GM21360 (cell line): ENCODE data around the gene CMAS.
"Not testable (repeated sequence)": the region's sequence is repeated elsewhere in the genome, so short reads cannot be mapped to it uniquely, and the experiment has no call there.

Experiments used
- ATAC-seq: cut with Tn5 transposase; IDR thresholded peaks from one replicate; pipeline ENCODE4 v1.9.1; 2021; ENCODE audit warnings: mild to moderate bottlenecking, moderate library complexity; ENCODE audit not compliant: unreplicated experiment

CMAS gene

GRCh38 chr12:22046090-22046967 is at the start of gene CMAS:
Gene CMAS (plus strand): TSS chr12:22046218. CDS start chr12:22046304, 86 bp downstream.
- peak; percentile 89 for ATAC-seq

GRCh38 chr12:21998295-21998694 is 47.7 kb upstream of the CMAS start:
- ATAC-seq = no peak

GRCh38 chr12:21998782-21999181 is 47.2 kb upstream of the CMAS start:
- ATAC-seq = no peak

GRCh38 chr12:22002430-22002829 is 43.6 kb upstream of the CMAS start:
- no peak for ATAC-seq

DNA sequence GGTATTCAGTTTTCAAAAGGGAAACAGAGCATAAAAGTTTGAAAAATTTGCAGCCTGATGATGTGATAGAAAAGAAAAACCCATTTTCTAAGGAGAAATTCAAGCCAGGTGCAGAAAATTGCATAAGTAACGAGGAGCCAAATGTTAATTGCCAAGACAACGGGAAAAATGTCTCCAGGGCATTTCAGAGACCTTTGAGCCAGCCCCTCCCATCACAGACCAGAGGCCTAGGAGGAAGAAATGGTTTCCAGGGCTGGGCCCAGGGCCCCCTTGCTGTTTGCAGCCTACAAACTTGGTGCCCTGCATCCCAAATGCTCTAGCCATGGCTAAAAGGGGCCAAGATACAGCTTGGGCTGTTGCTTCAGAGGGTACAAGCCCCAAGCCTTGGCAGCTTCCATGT is 38.2 kb upstream of the CMAS start:
- ATAC-seq = not testable (repeated sequence)

GRCh38 chr12:22008196-22008595 is 37.8 kb upstream of the CMAS start:
- ATAC-seq = no peak

- ATAC-seq = no peak
These were observed 31.8 kb upstream of the CMAS start for GRCh38 chr12:22014041-22014782.

- ATAC-seq = no peak
These were observed 31.3 kb upstream of the CMAS start for GRCh38 chr12:22014783-22015144.

GRCh38 chr12:22016982-22017381 is 29.0 kb upstream of the CMAS start:
- ATAC-seq = no peak

DNA sequence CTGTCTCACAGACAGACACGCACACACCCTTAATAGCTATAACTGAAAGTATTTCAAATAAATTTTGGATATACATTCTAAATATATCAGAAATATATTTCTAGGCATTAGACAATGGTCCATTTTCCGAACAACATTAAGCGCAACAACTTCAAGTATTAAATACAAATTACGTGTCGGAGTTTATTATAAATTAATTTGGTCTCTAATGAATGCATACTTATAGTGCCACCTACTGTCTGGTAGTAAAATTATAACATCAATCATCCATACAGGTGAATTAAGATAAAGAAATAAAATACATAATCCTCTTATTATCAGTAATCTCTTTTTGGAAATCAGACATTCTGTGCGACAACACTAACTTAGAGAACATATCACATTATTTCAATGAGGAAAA is 27.2 kb upstream of the CMAS start:
- ATAC-seq = no peak

DNA sequence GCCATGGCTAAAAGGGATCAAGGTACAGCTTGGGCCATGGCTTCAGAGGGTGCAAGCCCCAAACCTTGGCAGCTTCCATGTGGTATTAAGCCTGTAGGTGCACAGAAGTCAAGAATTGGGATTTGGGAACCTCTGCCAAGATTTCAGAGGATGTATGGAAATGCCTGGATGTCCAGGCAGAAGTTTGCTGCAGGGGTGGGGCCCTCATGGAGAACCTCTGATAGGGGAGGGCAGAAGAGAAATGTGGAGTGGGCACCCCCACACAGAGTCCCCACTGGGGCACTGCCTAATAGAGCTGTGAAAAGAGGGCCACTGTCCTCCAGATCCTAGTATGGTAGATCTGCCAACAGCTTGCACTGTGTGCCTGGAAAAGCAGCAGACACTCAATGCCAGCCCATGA is 22.5 kb upstream of the CMAS start:
- ATAC-seq = not testable (repeated sequence)

DNA sequence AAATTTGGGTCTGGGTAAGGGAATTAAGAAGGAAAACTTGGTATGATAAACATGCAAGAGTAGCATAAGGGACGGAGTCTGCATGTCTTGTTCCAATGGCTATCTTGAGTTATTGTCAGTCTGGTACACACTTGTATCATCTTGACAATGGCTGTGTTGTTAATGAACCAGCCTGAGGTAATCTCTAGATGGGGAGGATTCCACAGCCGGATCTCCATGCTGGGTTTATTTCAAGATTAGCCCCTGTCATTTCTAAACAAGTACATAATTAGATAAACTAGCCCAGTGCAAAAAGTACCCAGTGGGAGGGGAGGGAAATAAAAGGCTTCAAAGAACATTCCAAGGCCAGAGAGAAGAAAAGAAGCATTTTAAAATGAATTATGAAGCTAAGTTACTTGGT is 16.5 kb upstream of the CMAS start:
- ATAC-seq = no peak

GRCh38 chr12:22029991-22030390 is 16.0 kb upstream of the CMAS start:
- ATAC-seq = no peak

GRCh38 chr12:22032732-22033131 is 13.3 kb upstream of the CMAS start:
- ATAC-seq = no peak

DNA sequence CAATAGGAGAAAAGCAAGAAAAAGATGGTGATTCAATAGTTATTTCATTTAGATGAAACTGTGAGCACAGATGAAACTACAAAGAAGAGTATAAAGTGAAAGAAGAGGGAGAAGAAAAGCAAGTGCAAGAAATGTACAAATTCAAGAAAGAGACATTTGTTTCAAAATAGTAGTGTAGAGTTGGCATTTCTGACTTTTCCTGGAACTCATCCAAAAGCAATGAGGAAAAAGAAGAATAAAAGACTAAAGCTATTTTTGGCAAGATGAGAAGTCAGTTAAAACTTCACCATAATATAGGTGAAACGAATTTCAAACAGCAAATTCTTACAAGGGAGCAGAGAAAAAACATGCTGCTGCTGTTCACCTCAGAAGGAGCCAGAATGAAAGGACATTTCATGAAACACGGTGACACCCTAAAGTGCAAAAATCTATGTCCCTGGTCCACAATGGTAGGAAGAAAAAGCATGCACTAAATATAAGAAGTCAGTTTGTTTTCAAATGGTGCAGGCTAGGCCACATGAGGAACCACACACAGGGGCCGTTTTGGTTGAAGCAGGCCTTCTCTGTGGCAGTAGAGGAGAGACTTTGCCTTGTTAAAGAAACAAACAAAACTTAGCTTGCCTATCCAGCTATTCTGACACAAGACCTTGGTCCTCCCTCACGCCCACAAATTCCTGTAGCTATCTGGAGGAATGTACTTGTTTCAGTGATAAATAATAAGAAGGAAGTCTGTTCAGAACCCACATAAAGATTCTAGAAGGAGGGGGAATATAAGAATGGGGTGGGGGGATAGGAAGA is 11.1 kb upstream of the CMAS start:
- ATAC-seq = no peak

- no peak for ATAC-seq
These were observed 8.1 kb upstream of the CMAS start for GRCh38 chr12:22037947-22038346.

- no peak for ATAC-seq
These were observed 7.3 kb upstream of the CMAS start for GRCh38 chr12:22038734-22039133.

GRCh38 chr12:22039361-22039760 is 6.7 kb upstream of the CMAS start:
- no peak for ATAC-seq

DNA sequence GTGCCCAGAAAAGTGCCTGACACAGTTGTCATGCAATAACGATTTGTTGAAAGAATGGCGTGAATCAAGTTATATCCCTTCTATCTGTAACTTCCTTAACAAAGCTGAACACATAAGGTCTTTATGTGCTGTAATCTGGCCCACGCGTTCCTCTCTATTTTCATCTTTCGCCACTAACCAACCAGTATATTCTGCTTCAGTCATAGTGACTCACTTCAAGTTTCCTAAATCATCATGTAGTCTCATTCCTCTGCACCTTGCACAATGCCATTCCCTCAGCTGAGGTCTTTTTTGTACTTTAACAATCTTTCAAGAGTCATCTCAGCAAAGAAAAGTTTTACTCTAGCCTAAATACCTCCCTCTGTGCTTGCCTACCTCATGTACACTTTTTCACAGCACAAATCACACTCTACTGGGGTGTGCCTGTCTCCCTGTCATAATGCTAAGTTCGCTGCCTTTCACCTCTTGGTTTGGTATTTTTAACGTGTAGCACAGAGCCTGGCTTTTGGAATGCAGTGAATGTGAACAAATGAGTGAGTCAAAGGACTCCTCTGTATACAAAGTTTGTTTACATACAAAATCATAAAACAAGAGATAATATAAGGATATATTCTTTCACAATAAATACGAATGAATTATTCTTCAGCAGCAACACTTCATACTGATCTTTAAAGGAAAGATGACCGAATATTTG is 2.9 kb upstream of the CMAS start:
- ATAC-seq = no peak

DNA sequence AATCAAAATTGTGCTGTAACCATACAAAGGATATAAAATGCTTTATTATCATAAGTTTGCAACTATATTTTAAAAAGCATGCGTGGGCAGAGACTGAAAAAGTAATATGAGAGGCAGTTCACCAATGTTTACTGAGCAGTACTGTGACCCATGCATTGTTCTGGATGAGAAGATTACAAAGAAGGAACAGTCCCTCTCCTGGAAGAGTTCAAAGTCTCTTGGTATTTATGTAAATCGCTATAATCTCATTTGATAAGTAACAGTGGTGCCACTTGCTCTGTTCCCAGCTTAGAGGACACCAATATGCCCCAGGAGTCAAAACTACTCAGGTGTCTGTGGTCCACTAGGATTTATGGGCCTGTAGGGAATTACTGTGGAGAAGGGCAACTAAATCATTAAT is 2.1 kb upstream of the CMAS start:
- no peak for ATAC-seq

- no peak for ATAC-seq
These were observed 1.6 kb upstream of the CMAS start for GRCh38 chr12:22044391-22044790.
